H4 (cell line): ENCODE data around the gene SAMD4B. TPM values are rescaled to one million over a fixed set of nuclear protein-coding genes. Genes with fewer than 3 reads are reported as not detected.
"Not testable (repeated sequence)": the region's sequence is repeated elsewhere in the genome, so short reads cannot be mapped to it uniquely, and the experiment has no call there.

Experiments used
- DNase-seq: peaks from one replicate; pipeline ENCODE4 v3.0.0-alpha.2; 2015; ENCODE audit warnings: low spot score
- total RNA-seq: library from RNA; depleted of rRNA; stranded (reverse); fragments of >200 nt; shearing (Covaris generic); gene quantifications from 2 replicates; pipeline ENCODE4 v1.2.3, GENCODE V29; 2014

SAMD4B gene
- total RNA-seq, 1 experiment from 2014 or later = 35.3 TPM

DNA sequence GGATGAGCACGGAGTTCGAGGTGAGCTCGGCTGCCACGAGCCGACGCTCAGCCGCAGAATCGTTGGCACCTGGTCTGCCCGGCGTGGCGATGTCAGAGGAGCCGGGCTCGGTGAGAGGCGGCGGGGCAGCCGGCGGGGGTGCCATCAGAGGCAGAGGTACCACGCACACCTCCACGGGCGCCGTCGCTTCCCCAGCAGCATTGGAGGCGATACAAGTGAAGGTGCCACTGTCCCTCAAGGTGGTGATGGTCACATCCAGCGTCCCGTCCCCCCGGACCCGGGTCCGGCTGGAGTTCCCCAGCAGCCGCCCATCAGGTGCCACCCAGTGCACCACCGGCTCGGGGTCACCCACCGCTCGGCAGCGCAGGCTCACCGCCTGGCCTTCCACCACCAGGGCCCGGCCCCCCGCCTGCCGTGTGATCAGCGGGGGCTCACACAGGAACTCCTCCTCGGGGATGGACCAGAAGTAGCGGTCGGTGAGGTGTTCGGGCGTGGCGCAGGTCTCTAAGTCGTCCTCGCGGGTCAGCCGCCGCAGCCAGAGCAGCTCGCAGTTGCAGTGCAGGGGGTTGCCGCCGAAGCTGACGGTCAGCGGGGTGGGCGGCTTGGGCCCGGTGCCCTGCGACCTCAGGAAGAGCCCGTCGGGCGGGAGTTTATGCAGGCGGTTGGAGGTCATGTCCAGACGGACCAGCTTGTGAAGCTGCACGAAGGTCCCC, 28.0 kb upstream of the SAMD4B start:
- no peak for DNase-seq

DNA sequence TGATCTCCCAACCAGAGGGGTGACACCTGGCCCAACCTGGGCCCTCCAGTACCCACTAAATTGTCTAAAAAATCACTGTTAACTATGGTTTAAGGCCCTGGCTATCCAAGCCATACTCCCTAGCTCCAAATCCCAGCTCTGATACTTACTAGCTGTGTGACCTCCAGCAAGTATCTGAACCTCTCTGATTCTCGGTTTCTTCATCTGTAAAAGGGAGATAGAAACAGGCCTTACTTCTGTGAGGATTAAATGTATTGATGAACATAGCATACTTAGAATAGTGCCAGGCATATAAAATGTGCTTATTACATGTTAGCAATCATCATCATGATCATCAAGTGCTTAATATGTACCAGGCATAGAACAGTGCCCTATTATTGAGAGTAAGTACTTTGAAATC, 26.3 kb upstream of the SAMD4B start:
- no peak for DNase-seq

DNA sequence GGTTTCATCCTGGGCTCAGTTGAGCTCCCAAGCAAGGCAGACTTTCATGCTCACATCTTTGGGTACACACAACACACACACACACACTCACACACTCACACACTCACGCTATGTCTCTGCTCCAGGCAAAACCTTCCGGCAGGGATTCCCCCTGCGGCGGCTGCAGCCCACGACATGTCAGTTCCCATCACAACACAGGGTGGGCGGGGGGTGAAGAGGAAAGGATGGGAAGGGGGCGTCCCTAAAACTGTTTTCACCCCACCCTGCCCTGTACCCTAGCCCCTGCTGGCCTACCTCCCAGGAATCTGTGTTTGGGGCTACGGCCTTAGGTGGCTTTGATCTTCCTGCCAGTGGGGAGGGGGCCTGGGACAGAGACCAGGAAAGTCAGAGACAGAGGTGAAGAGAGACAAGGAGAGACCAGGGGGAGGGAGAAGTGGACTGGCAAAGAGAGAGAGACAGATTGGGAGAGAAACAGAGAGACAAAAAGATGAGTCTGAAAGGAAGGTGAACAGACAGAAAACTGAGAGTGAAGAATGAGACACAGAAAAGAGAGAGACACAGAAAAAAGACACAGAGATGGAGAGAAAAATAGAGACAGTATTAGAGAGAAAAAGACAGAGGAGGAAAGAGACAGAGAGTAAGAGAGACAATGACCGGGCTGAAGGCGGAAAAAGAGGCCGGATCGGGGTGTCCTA, 25.4 kb upstream of the SAMD4B start:
- DNase-seq = no peak

DNA sequence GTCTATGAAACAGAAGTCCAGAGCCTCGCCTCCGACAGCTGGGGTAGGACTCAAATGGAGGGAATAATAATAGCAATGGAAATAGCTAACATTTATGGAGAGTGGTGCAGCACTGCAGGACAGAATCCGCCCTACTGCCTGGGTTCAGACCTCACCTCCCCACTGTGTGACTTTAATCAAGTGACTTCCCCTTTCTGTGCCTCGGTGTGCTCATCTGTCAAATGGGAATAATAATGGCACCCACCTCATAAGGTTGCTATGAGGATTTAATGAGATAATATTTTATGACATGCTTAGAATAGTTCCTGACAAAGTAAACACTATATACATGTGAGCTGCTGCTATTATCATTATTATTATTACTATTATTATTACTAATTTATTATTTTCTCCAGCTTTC, 24.7 kb upstream of the SAMD4B start:
- DNase-seq = no peak

DNA sequence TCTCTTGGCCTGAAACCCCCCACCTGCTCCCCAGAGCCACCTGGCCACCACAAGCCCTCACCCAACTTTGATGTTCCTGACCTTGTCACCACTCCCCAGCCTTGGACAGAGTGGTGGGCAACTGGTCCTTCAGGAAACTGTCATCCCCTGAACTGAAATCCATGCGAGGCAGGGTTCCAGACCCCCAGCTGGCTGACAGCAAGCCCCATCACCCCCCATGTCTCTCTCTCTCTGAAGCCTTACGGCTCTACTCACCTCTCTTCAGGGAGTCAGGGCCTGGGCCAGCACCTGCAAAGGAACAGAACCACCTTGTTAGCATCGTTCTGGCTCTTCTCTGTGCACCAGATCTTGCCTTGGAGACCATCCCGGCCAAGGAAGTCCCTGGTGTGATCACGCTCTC, 24.1 kb upstream of the SAMD4B start:
- DNase-seq = no peak

DNA sequence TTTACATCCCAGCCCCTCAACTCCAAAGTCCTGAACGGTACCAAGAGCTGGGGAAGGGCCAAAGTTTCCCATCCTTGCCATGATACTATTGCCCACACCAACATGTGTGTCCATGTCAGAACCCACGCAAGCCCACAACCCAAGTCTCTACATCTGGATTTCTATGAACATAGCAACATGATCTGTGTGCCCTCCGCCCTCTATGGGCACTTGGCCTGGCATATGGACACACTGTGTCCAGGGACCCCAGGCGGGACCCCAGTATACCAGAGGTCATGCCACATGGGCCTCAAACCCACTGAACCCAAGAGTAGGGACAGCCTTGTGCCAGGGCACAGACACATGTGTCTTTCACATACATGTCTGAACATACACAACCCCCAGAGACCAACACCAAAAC, 23.5 kb upstream of the SAMD4B start:
- DNase-seq = no peak

DNA sequence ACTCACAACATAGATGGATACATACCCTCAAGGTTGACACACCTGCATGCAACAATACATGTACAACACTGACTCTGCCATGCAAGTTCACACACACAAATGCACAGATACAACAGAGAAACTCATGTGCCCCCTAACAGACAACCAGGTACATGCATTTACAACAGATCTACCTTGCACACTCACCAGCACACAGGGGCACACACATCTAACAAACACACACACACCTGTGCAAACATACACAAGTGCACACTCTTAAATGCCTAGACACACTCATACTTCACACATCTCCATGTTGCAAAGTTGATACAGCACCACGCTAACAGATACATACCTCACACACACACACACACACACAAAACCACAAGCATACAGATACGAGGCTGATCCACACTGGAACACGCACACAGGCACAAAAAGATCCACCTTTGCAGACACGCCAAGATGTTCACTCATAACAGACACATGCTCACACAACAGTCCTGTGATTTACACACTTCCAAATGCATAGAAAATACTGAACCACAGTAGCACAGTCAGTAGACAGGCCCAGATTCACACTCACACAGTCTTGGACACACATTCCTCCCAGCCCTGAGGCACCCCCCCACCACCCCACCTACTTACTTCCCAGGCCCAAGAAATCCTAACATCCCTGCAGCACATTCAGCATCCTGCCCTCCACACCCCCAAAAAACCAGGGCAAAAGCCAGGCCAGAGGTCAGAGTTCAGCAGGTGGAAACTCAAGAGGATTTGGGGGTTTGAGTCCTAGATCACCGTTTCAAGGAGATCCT, 22.9 kb upstream of the SAMD4B start:
- DNase-seq = no peak

DNA sequence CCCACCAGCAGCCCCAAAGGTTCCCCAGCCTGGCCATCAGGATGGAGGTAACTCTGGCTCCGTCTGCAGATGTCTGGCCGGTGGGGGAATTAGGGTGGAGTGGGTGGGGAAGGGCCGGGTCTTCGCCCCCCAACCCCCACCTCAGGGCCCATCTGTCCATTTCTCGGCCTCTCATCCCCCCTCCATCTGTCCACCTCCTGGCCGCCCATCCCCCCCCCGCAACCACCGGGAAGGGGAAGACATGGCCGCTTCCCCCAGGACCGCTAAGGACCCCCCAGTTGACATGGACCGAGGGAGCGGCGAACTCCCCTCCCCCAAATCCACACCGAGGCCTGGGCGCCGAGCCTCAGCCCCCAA, 22.4 kb upstream of the SAMD4B start:
- DNase-seq = no peak

DNA sequence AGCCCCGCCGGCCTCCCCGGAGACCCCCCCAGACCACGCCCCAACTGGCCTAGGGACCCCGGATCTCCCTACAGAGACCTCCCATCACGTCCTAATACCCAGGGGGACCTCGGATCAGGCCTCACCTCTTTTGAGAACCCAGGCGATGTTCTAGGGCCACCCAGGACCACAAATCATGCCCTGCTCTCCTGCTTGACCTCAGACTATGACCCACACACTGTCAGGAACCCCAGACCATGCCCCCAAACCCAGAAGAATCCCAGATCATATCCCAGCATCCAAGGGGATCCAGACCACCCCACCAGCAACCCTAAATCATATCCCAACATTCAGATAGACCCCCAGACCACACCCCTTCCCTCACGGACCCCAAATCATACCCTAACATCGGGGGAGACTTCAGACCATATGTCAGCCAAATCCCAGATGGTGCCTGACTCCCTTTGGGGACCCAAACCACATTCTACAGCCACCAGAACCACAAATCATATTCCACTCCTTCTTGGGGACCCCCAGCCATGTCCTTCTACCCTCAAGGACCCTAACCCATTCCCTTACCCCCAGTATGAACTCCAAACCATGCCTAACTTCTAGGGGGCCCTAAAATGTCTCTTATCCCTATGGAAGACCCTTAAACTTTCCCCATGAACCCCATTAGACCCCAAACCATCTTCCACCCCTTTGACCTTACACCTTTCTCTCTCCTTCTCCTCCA, 20.9 kb upstream of the SAMD4B start:
- DNase-seq = no peak

DNA sequence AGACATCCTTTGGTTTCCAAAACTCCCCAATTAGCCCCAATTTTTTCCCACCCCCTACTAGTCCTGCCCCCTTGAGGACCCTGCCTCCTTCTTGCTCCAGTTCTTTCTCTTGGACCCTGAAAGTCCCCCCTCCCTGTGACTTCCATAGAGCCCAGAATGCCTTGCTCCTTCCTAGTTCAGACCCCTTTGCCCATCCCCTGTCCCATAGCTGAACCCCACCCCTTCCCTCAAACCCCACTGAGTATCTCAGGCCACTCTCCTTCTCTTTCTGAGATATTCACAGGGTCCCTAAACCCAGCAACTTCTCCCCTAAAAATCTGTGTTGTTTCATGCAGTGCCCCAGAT, 20.4 kb upstream of the SAMD4B start:
- DNase-seq = no peak

DNA sequence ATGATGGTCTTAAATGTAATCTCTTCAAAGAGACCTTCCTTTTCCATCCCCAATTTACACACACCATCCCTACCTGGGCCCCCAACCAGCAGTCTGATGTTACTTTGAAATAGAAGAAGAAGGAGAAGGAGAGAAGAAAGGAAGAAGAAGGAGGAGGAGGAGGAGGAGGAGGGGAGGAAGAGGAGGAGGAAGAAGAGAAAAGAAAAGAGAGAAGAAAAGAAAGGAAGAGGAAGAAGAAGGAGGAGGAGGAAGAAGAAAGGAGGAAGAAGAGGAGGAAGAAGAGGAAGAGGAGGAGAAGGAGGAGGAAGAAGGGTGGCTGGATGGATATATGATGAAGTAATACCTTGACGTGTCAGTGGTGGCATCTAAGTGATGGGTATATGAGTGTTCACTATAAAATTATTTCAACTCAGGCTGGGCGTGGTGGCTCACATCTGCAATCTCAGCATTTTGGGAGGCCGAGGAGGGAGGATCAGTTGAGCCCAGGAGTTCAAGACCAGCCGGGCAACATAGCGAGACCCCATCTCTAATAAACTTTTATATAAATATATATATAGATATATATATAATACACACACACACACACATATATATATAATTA, 17.9 kb upstream of the SAMD4B start:
- DNase-seq = no peak

DNA sequence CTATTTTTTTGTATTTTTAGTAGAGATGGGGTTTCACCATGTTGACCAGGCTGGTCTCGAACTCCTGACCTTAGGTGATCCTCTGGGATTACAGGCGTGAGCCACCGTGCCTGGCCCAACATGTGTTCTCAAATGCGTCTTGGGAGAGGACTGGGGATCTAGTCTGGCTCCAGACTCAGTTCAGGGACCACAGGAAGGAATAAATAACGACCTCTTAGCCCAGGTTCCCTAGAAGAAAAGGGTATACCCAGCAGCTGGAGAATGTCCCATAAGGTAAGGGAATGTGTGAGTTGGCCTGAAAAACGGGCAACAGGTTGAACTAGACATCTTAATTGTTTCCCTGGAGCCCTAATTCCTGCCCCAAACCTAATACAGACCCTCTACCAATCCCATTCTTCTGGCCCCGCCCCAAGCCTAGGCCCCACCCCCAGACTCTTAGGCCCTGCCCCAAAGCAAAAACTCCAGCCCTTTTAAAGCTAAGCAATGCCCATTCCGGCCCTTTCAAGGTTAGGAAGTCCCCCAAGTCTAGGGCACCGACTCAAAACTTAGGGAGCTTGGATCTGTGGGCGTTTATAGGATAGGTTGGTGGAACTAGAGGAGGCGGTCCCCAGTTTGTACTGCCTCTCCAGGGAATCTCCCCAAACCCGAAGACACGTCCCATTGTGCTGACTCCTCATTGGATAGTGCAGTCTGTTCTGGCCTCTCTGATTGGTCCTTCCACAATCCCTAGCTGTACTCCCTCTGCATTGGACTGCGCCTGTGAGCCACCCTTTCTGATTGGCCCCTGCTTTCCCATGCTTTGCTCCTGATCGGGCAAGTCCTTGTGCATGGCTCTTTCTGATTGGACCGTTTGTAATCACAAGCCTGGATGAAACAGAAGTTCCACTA, 16.2 kb upstream of the SAMD4B start:
- peak; percentile 36 for DNase-seq

DNA sequence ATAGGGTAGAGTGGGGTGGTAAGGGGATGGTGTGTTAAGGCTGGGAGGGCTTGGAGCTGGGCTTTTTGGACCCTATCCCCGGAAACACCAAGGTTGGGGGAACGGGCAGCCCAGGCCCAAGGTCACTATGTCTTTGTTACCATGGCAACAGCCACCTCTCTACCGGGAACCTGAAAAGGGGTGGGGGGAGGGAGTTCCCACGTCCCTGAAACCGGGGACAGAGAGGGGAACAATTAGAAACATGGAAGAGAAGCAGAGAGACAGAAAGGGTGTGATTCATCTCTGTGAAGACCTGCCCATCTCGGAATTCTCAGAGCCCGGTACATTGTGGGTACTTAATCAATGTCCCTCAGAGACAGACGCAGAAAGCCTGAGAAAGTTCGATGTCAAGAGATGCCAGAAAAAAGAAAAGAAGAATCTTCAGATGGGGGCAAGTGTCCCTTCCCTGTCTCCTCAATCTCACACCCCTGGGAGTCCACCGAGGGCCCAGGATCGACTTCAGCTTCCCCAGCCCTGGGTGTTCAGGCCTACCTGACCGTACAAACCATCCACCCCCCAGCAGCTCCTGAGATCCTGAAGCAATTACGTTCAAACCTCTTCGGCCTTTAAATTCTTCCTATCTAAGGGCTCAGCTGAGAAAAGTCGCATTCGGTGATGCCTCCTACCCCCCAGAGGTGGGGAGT, 14.7 kb upstream of the SAMD4B start:
- DNase-seq = no peak

DNA sequence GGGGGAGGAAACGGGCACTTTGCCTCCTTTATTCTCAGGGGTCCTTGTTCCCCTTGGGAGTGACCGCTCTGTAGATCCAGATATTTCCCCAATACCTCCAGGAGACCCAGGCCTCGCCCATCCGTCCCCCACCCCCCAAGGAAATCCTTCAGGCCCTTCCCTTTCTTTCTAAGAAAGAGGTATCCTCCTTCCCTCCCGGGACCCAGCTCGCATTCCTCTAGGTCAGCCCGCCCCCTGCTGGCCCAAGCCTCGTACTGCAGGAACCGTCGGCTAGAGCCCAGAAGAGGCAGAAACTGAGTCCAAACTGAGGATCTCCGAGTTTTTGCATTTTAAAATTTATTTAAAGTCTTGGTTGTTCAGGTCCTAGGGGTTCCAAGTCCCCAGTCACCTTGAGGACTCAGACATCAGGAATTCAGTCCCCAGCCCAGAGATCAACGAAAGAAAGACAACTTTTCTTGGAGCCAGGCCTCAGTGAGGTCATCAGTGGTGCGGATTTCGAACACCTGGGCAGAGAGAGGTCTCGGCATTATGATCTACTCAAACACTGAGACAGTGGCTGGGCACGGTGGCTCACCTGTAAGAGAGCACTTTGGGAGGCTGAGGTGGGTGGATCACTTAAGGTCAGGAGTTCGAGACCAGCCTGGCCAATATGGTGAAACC, 14.0 kb upstream of the SAMD4B start:
- DNase-seq = peak; percentile 72

DNA sequence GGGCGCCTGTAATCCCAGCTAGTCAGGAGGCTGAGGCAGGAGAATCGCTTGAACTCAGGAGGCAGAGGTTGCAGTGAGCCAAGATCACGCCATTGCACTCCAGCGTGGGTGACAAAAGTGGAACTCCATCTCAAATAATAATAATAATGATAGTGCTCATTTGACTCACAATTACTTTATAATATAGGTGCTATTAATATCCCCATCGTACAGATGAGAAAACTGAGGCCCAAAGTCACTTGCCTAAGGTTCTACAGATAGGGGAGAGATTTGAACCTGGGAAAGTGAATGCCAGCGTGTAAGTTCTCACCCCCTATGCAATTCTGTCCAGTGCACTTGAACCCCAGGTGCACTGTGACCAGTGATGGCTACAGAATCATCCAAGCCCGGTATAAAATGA, 12.3 kb upstream of the SAMD4B start:
- DNase-seq = no peak

DNA sequence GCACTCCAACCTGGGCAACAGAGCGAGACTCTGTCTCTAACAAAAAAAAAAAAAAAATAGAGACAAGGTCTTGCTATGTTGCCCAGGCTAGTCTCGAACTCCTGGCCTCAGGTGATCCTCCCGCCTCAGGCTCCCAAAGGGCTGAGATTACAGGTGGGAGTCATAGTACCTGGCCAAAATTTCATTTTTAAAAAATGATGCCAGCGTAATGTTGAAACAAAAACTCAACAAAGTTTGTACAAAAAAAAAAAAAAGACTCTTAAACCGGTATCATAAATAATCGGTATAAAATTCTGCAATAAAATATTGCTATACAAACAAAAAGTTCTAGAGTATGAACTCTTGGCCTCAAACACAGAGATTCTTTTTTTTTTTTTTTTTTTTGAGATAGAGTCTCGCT, 9.9 kb upstream of the SAMD4B start:
- no peak for DNase-seq

DNA sequence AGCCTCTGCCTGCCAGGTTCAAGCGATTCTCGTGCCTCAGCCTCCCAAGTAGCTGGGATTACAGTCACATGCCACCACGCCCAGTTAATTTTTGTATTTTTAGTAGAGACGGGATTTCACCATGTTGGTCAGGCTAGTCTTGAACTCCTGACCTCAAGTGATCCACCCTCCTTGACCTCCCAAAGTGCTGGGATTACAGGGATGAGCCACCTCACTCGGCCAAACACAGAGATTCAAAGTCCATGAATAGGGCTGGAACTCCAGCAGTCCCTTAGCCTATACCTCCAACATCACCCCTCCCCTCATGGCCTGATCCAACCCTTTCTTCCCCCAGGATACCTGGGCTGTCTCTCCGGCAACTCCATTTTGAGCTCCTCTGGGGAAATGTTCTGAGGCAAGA, 9.5 kb upstream of the SAMD4B start:
- DNase-seq = not testable (repeated sequence)

DNA sequence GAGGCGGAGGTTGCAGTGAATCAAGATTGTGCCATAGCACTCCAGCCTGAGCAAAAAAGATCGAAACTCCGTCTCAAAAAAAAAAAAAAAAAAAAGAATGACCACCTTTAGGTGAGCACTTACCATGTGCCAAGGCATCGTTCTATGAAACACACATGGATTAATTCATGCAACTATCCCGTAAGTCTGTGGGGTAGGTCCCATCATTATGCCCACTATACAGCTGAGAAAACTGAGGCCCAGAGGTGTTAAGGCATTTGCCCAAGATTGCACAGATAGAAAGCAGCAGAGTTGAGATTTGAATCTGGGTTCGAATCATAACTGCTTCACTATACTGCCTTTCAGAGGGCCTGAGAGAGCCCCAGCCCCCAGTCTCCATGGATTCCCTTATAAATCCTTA, 8.7 kb upstream of the SAMD4B start:
- no peak for DNase-seq

DNA sequence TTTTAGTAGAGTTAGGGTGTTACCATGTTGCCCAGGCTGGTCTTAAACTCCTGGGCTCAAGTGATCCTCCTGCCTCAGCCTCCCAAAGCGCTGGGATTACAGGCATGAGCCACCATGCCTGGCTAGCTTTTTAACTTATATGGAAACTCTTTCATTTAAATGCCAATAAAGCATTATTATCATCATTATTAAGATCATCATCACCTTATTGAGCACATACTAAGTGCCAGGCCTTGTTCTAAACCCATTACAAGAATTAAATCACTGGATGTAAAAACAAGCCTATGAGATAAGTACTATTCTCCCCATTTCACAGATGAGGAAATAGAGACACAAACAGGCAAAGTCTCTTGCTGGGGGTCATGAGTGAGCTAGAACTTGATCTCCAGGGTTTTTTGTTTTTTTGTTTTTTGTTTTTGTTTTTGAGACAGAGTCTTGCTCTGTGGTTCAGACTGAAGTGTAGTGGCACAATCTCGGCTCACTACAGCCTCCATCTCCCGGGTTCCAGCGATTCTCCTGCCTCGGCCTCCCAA, 7.7 kb upstream of the SAMD4B start:
- DNase-seq = no peak

DNA sequence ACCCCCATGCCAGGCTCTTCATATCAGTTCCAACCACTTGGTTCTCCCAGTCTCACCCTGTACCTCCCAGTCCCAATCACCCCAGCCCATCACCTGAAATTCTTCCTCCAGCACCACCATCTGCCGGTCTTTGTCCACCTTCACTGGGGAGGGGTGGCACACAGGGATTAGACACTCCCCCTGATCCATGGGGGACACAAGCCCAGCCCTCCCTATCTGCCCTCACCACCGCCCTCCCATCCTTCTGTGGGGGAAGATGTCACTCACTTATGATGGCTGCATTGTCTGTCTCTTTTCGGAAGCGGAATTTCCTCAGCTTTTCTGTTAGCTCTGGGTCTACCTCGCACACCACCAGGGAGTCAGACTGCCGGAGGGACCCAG, 7.1 kb upstream of the SAMD4B start:
- no peak for DNase-seq
